Stimulated activated CD8-positive, alpha-beta memory T cell treated with anti-CD3 and anti-CD28 coated beads, Interleukin-4, amount 100 ng/mL, for 48 hours (primary cell): ENCODE data around the gene SMIM10.
"Not testable (repeated sequence)": the region's sequence is repeated elsewhere in the genome, so short reads cannot be mapped to it uniquely, and the experiment has no call there.

Experiments used
- DNase-seq: peaks from one replicate; pipeline ENCODE4 v3.0.0-alpha.2; 2020

The SMIM10 gene

GRCh38 chrX:135015523-135016245 lies 24.9 kb downstream of the SMIM10 start:
- no peak for DNase-seq

DNA sequence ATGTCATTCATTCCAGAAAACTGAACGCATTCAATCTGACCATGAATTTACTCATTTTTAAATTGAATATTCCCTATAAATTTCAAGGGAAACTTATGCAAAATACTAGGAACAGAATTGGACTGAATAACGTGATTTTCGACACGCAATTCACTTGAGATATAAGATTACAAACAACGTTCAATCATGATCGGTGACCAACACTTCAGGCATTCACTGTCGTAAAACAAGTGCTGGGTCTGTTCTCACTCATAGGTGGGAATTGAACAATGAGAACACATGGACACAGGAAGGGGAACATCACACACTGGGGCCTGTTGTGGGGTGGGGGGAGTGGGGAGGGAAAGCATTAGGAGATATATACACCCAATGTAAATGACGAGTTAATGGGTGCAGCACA lies 29.1 kb downstream of the SMIM10 start:
- not testable (repeated sequence) for DNase-seq

GRCh38 chrX:135023791-135024190 lies 33.0 kb downstream of the SMIM10 start:
- not testable (repeated sequence) for DNase-seq

GRCh38 chrX:135024526-135024925 lies 33.7 kb downstream of the SMIM10 start:
- DNase-seq, result no peak

- not testable (repeated sequence) for DNase-seq
Observed at GRCh38 chrX:135030207-135030963, 39.6 kb downstream of the SMIM10 start.

DNA sequence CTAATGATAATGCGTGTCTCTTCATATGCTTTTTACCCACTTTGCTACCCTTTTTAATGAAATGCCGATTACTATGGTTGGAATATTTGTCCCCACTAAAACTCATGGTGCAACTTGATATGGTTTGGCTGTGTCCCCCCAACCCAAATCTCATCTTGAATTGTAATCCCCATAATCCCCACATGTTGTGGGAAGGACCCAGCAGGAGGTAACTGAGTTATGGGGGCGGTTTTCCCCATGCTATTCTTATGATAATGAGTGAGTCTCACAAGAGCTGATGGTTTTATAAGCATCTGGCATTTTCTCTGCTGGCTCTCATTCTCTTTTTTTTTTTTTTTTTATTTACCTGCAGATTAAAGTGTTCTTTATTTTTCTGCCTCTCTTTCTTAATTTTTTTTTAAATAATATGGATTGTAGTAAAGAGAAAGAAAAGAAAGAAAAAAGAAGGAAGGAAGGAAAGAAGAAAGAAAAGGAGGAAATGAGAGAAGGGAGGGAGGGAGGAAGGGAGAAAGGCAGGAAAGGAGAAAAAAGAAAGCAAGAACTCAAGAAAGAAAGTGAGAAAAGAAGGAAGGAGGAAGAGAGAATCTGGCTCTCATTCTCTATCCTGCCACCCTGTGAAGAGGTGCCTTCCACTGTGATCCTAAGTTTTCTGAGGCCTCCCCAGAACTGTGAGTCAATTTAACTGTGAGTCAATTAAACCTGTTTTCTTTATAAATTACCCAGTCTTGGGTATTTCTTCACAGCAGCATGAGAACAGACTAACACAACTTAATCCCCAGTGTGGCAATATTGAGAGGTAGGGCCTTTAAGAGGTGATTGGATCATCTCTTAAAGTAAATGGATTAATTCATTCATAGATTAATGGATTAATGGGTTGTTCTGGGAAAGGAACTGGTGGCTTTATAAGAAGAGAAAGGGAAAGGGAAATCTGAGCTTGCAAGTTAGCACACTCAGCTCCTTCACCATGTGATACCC lies 50.6 kb downstream of the SMIM10 start:
- not testable (repeated sequence) for DNase-seq
